Measurements from ENCODE around the gene ARPP21.

ARPP21 gene

GRCh38 chr3:35638980-35639253 is 408 bp upstream of the ARPP21 start:
- no peak overlapping the region for H3K27ac Mint-ChIP-seq
- H3K9me3 Mint-ChIP-seq = peaks cover 5% of the 10 kb centered on the region
- H3K36me3 Mint-ChIP-seq (ENCODE audit: low read depth) = no peaks in the 10 kb centered on the region
- peaks cover 63% of the 10 kb centered on the region for H3K27me3 Mint-ChIP-seq (ENCODE audit: low read depth, poor library complexity)
- DNase-seq = no peak
- peaks cover 19% of the 10 kb centered on the region for H3K4me1 Mint-ChIP-seq
- H3K4me3 Mint-ChIP-seq = peak overlapping the region; percentile 80
- TF ChIP-seq, protein P1, sequence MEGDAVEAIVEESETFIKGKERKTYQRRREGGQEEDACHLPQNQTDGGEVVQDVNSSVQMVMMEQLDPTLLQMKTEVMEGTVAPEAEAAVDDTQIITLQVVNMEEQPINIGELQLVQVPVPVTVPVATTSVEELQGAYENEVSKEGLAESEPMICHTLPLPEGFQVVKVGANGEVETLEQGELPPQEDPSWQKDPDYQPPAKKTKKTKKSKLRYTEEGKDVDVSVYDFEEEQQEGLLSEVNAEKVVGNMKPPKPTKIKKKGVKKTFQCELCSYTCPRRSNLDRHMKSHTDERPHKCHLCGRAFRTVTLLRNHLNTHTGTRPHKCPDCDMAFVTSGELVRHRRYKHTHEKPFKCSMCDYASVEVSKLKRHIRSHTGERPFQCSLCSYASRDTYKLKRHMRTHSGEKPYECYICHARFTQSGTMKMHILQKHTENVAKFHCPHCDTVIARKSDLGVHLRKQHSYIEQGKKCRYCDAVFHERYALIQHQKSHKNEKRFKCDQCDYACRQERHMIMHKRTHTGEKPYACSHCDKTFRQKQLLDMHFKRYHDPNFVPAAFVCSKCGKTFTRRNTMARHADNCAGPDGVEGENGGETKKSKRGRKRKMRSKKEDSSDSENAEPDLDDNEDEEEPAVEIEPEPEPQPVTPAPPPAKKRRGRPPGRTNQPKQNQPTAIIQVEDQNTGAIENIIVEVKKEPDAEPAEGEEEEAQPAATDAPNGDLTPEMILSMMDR (IDR thresholded peaks at IDR 0.05) = no peak

DNA sequence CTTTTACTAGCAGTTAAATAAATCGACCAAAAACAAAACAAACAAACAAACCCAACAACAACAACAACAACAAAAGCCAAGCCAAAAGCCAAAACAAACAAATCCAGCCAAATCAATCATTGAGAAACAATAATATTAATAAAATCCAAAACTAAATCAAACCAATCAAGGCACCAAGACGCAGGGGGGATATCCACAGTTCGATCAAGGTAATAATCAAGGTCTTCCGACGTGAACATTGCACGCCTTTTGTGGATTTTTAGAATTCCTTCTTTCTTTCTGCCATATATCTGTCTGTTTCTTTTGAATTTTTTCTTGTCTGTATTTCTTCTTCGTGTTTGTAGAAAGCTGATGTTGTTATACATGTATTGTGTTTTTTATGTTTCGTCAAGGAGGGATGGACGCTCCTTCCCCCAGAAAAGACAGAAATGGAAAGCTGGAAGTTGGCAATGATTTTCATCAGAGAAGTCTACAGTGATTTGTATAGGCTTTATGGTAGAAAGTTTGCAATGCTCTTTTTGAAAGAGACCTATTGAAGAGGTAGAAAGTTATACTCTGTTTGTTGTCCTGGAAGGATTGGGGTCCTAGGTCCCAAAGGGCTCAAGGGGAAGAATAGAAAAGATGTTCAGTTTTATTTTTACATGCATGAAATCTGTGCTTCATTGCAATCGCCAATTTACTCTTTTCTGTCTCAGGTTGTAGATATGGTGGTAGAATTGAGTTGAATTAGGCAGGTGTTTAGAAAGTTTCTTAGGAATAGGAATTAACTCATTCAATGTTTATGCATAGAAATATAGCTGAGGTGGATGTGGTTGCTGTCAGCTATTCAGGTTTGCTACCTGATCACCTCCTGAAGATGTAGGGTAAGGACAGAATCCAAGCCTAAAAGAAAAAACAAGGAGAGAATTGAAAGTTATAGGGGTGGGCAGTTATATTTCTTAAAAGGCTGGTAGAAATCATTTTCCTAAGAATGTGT is 1.2 kb downstream of the ARPP21 start:
- Mint-ChIP-seq H3K27ac (no peak overlapping the region), H3K9me3 (peaks cover 5% of the 10 kb centered on the region), H3K27me3 (ENCODE audit: low read depth, poor library complexity) (peaks cover 63% of the 10 kb centered on the region), H3K4me1 (peaks cover 19% of the 10 kb centered on the region), H3K36me3 (ENCODE audit: low read depth) (no peaks in the 10 kb centered on the region), H3K4me3 (peak overlapping the region; percentile 94)
- DNase-seq = no peak
- TF ChIP-seq, protein P1 (IDR thresholded peaks at IDR 0.05) = no peak

DNA sequence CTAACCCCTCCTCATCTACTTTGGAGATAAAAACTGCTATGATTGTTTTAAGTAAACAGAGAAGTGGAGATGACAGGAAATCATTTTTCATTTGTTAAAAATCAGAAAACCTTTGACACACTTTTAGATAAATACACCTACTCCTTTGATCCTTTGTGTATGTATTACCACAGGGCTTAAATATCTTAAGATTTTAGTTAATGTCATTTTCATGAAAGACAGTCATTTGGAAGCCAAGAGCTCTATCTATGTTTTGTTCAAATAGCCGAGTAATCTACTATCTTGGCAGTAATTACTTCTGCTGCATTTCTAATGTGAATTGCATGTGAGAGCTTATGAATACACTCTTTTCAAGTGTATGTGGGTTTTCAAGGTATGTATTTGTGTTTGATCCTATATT is 2.0 kb downstream of the ARPP21 start:
- no peak overlapping the region for H3K4me3 Mint-ChIP-seq
- peaks cover 5% of the 10 kb centered on the region for H3K9me3 Mint-ChIP-seq
- H3K27ac Mint-ChIP-seq = no peak overlapping the region
- H3K27me3 Mint-ChIP-seq (ENCODE audit: low read depth, poor library complexity) = peaks cover 63% of the 10 kb centered on the region
- H3K4me1 Mint-ChIP-seq = peaks cover 19% of the 10 kb centered on the region
- no peaks in the 10 kb centered on the region for H3K36me3 Mint-ChIP-seq (ENCODE audit: low read depth)
- TF ChIP-seq, protein P1 (IDR thresholded peaks at IDR 0.05) = no peak
- no peak for DNase-seq

GRCh38 chr3:35641920-35642527 is 2.7 kb downstream of the ARPP21 start:
- TF ChIP-seq, protein P1 (IDR thresholded peaks at IDR 0.05) = no peak
- Mint-ChIP-seq H3K4me3 (no peak overlapping the region), H3K27me3 (ENCODE audit: low read depth, poor library complexity) (peaks cover 63% of the 10 kb centered on the region), H3K4me1 (peaks cover 19% of the 10 kb centered on the region), H3K27ac (no peak overlapping the region), H3K36me3 (ENCODE audit: low read depth) (no peaks in the 10 kb centered on the region), H3K9me3 (peaks cover 5% of the 10 kb centered on the region)
- no peak for DNase-seq

DNA sequence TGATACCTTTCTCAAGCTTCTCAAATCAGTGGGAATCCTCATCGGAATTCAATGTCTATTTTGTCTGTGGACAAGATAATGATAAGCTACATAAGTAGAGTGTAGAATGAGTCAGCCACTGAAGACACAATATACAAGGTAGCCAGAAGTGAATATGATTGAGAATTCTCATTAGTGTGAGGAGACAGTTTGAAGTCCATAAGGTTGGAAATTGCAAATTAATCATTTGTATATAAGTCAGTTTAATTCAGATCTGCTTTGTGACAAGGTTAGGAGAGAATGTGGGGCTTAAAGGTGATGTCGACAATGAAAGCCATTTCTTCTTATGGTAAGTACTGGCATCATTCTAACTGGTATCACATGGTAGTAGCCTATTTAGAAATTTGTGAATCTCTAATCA is 4.2 kb downstream of the ARPP21 start:
- no peak overlapping the region for H3K4me3 Mint-ChIP-seq
- peaks cover 49% of the 10 kb centered on the region for H3K27me3 Mint-ChIP-seq (ENCODE audit: low read depth, poor library complexity)
- TF ChIP-seq, protein P1 (IDR thresholded peaks at IDR 0.05) = no peak
- peaks cover 19% of the 10 kb centered on the region for H3K4me1 Mint-ChIP-seq
- H3K9me3 Mint-ChIP-seq = peaks cover 3% of the 10 kb centered on the region
- H3K27ac Mint-ChIP-seq = no peak overlapping the region
- DNase-seq = no peak
- H3K36me3 Mint-ChIP-seq (ENCODE audit: low read depth) = no peaks in the 10 kb centered on the region

Measured in nephron progenitor cell (in vitro differentiated cells).